ENCODE results near the gene ACSM3. TPM values are rescaled to one million over a fixed set of nuclear protein-coding genes. Genes with fewer than 3 reads are reported as not detected.

The ACSM3 gene
- total RNA-seq, 1 experiment from 2014 or later: 2.3 TPM

- H3K9me3 Mint-ChIP-seq (ENCODE audit: unreplicated experiment): no peaks in the 10 kb centered on the region
- H3K27ac Mint-ChIP-seq (ENCODE audit: low read depth, unreplicated experiment): peak within 1 kb of the TSS; percentile 81
- intact Hi-C loops (cut with micrococcal nuclease): no loop called here
- no peak for TF ChIP-seq CTCF (IDR thresholded peaks at IDR 0.05; ENCODE audit: unreplicated experiment)
- peaks cover 39% of the 10 kb centered on the region for H3K36me3 Mint-ChIP-seq (ENCODE audit: insufficient read depth, unreplicated experiment)
- no TSS peak for BruUV-seq (replicated peaks)
- no peaks in the 10 kb centered on the region for H3K27me3 Mint-ChIP-seq (ENCODE audit: insufficient read depth, unreplicated experiment)
- peaks cover 11% of the 10 kb centered on the region for H3K4me1 Mint-ChIP-seq (ENCODE audit: insufficient read depth, unreplicated experiment)
- peak within 1 kb of the TSS; percentile 93 for H3K4me3 Mint-ChIP-seq (ENCODE audit: unreplicated experiment)
- CTCF ChIA-PET: interaction anchor here (0.6 to 2.4 kb wide), 10 partner anchors 7 to 1447 kb away, joined by 3 to 11 read pairs (median 4); no protein-coding TSS in a partner anchor
- DNase-seq (ENCODE audit: unreplicated experiment): peak; percentile 94
- POLR2A ChIA-PET: interaction anchor here (0.5 to 2.2 kb wide), 17 partner anchors 10 to 561 kb away, joined by 3 to 10 read pairs (median 3); partner anchors contain the start of genes ACSM3, DCUN1D3, ERI2 and LYRM1
Measured at GRCh38 chr16:20741554-20742285, 22.1 kb upstream of the ACSM3 start, which contains the start of gene THUMPD1. TSS of gene THUMPD1 (minus strand) at chr16:20741818. CDS start at chr16:20741739, 79 bp downstream.

GRCh38 chr16:20743591-20743990 is 20.2 kb upstream of the ACSM3 start:
- POLR2A ChIA-PET: no interaction called here
- intact Hi-C loops (cut with micrococcal nuclease): no loop called here
- no TSS peak for BruUV-seq (replicated peaks)

GRCh38 chr16:20744922-20745440 is 18.8 kb upstream of the ACSM3 start:
- CTCF ChIA-PET: no interaction called here
- peaks cover 10% of the 10 kb centered on the region for H3K9me3 Mint-ChIP-seq (ENCODE audit: unreplicated experiment)
- no TSS peak for BruUV-seq (replicated peaks)
- intact Hi-C loops (cut with micrococcal nuclease): no loop called here
- no peak for DNase-seq (ENCODE audit: unreplicated experiment)
- no peaks in the 10 kb centered on the region for H3K27me3 Mint-ChIP-seq (ENCODE audit: insufficient read depth, unreplicated experiment)
- POLR2A ChIA-PET: interaction anchor here (0.9 kb wide), 1 partner anchor 40 kb away, joined by 3 read pairs; no protein-coding TSS in a partner anchor
- no peak overlapping the region for H3K4me3 Mint-ChIP-seq (ENCODE audit: unreplicated experiment)
- peaks cover 6% of the 10 kb centered on the region for H3K4me1 Mint-ChIP-seq (ENCODE audit: insufficient read depth, unreplicated experiment)
- H3K36me3 Mint-ChIP-seq (ENCODE audit: insufficient read depth, unreplicated experiment): peaks cover 7% of the 10 kb centered on the region
- H3K27ac Mint-ChIP-seq (ENCODE audit: low read depth, unreplicated experiment): no peak overlapping the region
- no peak for TF ChIP-seq CTCF (IDR thresholded peaks at IDR 0.05; ENCODE audit: unreplicated experiment)

More at GRCh38 chr16:20743591-20743990, 20.2 kb upstream of the ACSM3 start:
- H3K9me3 Mint-ChIP-seq (ENCODE audit: unreplicated experiment): peaks cover 10% of the 10 kb centered on the region
- H3K4me1 Mint-ChIP-seq (ENCODE audit: insufficient read depth, unreplicated experiment): peaks cover 6% of the 10 kb centered on the region
- DNase-seq (ENCODE audit: unreplicated experiment): no peak
- TF ChIP-seq CTCF (IDR thresholded peaks at IDR 0.05; ENCODE audit: unreplicated experiment): no peak
- no peak overlapping the region for H3K27ac Mint-ChIP-seq (ENCODE audit: low read depth, unreplicated experiment)
- peaks cover 21% of the 10 kb centered on the region for H3K36me3 Mint-ChIP-seq (ENCODE audit: insufficient read depth, unreplicated experiment)
- CTCF ChIA-PET: no interaction called here
- no peaks in the 10 kb centered on the region for H3K27me3 Mint-ChIP-seq (ENCODE audit: insufficient read depth, unreplicated experiment)
- no peak overlapping the region for H3K4me3 Mint-ChIP-seq (ENCODE audit: unreplicated experiment)

- no peaks in the 10 kb centered on the region for H3K4me1 Mint-ChIP-seq (ENCODE audit: insufficient read depth, unreplicated experiment)
- intact Hi-C loops (cut with micrococcal nuclease): no loop called here
- DNase-seq (ENCODE audit: unreplicated experiment): no peak
- H3K27me3 Mint-ChIP-seq (ENCODE audit: insufficient read depth, unreplicated experiment): peaks cover 1% of the 10 kb centered on the region
- H3K9me3 Mint-ChIP-seq (ENCODE audit: unreplicated experiment): peaks cover 10% of the 10 kb centered on the region
- BruUV-seq (replicated peaks): no TSS peak
- POLR2A ChIA-PET: no interaction called here
- TF ChIP-seq CTCF (IDR thresholded peaks at IDR 0.05; ENCODE audit: unreplicated experiment): no peak
- peaks cover 2% of the 10 kb centered on the region for H3K36me3 Mint-ChIP-seq (ENCODE audit: insufficient read depth, unreplicated experiment)
- no peak overlapping the region for H3K4me3 Mint-ChIP-seq (ENCODE audit: unreplicated experiment)
- no peak overlapping the region for H3K27ac Mint-ChIP-seq (ENCODE audit: low read depth, unreplicated experiment)
- CTCF ChIA-PET: interaction anchor here (1.1 kb wide), 1 partner anchor 29 kb away, joined by 3 read pairs; no protein-coding TSS in a partner anchor
Measured at GRCh38 chr16:20746461-20746860, 17.4 kb upstream of the ACSM3 start.

Data from MCF 10A (cell line).